Mucosa of descending colon (tissue), 3 donors: ENCODE data around the gene ADRA1B. TPM values are rescaled to one million over a fixed set of nuclear protein-coding genes. Genes with fewer than 3 reads are reported as not detected.

Experiments
- ATAC-seq: fragments of 200-7000 bp; cut with Tn5 transposase; one replicate; pipeline ENCODE4 v1.9.1; 2020; ENCODE audit warnings: mild to moderate bottlenecking, moderate library complexity
- DNase-seq, 3 donors: peaks; one replicate each; pipeline ENCODE4 v3.0.0-alpha.2; 2020
- H3K36me3 ChIP-seq: fragments of 200-600 bp; one replicate; pipeline ENCODE4 v1.8.0; 2021; ENCODE audit warnings: low read depth, mild to moderate bottlenecking
- H3K4me1 ChIP-seq: fragments of 200-600 bp; one replicate; pipeline ENCODE4 v1.8.0; 2021; ENCODE audit warnings: low read depth, mild to moderate bottlenecking
- H3K4me3 ChIP-seq: fragments of 200-600 bp; one replicate; pipeline ENCODE4 v1.8.0; 2021; ENCODE audit warnings: mild to moderate bottlenecking
- H3K9me3 ChIP-seq: fragments of 200-600 bp; one replicate; pipeline ENCODE4 v1.8.0; 2021; ENCODE audit warnings: mild to moderate bottlenecking
- intact Hi-C, 2 donors: fragments of 100-400 bp; cut with DNase I in 1 of 2; cut with micrococcal nuclease in 1 of 2; formaldehyde crosslinking; loops; one replicate each; pipeline versions ENCODE4 v1.11.0 to v1.11.1; 2022; cut with DNase I, micrococcal nuclease
- total RNA-seq, 3 donors: library from RNA; stranded (reverse); fragmentation: NEBNext Ultra II Directional in 2 of 3; extraction: Animal tissue kit (Norgen Biotek cat#: 25700) in 2 of 3; gene quantifications; one replicate each; pipeline versions ENCODE4 v1.2.1 to v1.2.4, GENCODE V29; 2021 to 2023
- TF ChIP-seq, protein P1 (sequence below): fragments of 200-600 bp; IDR thresholded peaks from one replicate; pipeline ENCODE4 v1.8.0; 2022; ENCODE audit warnings: antibody characterized with exemption, mild to moderate bottlenecking
- donor health status: DM: no; HTN: no; CAD: no; lungs with moderate emphysema.
- donor health status: DM: no; HTN: no; CAD: no.
- donor health status: DM: no; HTN: yes; CAD: no.

Gene ADRA1B
- total RNA-seq, 3 donors from 2014 or later: 0.51 to 0.89 (median 0.69) TPM

- Histone ChIP-seq H3K4me3 (no peak overlapping the region), H3K36me3 (no peaks in the 10 kb centered on the region), H3K4me1 (no peaks in the 10 kb centered on the region), H3K9me3 (no peaks in the 10 kb centered on the region)
- ATAC-seq (no peak), DNase-seq (no peak)
- TF ChIP-seq, protein P1, sequence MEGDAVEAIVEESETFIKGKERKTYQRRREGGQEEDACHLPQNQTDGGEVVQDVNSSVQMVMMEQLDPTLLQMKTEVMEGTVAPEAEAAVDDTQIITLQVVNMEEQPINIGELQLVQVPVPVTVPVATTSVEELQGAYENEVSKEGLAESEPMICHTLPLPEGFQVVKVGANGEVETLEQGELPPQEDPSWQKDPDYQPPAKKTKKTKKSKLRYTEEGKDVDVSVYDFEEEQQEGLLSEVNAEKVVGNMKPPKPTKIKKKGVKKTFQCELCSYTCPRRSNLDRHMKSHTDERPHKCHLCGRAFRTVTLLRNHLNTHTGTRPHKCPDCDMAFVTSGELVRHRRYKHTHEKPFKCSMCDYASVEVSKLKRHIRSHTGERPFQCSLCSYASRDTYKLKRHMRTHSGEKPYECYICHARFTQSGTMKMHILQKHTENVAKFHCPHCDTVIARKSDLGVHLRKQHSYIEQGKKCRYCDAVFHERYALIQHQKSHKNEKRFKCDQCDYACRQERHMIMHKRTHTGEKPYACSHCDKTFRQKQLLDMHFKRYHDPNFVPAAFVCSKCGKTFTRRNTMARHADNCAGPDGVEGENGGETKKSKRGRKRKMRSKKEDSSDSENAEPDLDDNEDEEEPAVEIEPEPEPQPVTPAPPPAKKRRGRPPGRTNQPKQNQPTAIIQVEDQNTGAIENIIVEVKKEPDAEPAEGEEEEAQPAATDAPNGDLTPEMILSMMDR: no peak
- intact Hi-C loops: no loop called here
These were observed 22.0 kb upstream of the ADRA1B start for GRCh38 chr5:159894149-159894720.

GRCh38 chr5:159897786-159898393, 18.4 kb upstream of the ADRA1B start:
- intact Hi-C loops: no loop called here
- no peaks in the 10 kb centered on the region for H3K4me1 ChIP-seq
- H3K4me3 ChIP-seq: no peak overlapping the region
- no peaks in the 10 kb centered on the region for H3K9me3 ChIP-seq
- no peak for DNase-seq
- TF ChIP-seq, protein P1: no peak
- no peaks in the 10 kb centered on the region for H3K36me3 ChIP-seq
- no peak for ATAC-seq

DNA sequence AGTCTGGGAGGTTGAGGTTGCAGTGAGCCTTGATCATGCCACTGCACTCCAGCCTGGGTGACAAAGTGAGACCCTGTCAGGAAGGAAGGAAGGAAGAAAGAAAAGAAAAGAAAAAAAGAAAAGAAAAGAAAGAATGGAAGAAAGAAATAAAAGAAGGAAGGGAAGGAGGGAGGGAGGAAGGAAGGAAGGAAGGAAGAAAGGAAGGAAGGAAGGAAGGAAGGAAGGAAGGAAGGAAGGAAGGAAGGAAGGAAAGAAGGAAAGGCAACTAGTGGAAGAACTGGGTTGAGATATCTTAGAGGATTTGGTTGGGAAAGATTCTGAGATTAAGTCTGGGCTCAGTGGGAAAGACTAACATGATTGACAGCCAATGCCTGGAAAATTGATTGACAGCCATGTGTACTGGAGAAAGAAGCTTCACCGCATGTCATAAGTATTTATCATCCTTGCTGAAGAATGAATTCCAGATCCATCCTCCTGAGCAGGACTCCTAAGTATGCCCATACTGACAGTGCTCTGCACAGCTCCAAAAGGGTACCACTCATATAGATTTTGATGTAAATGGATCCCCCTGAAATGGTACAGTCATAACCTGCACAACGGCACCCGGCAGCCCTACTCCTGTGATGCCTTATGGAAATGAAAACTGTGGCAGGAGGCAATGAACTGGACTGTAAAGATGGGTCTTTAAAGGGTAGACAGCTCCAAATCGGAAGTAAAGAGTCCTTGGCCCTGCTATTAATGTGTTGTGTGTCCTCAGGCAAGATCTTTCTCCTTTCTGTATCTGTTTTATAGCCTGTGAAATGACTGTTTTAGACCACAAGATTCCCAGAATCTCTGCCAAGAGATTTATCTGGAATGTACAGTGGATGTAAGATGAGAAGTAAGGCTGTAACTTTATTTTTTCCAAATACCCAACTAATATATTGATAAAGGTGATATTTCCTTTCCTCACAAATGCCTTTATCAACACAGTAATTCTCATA, 16.9 kb upstream of the ADRA1B start:
- Histone ChIP-seq H3K9me3 (no peaks in the 10 kb centered on the region), H3K4me3 (no peak overlapping the region), H3K4me1 (no peaks in the 10 kb centered on the region), H3K36me3 (no peaks in the 10 kb centered on the region)
- no peak for ATAC-seq
- intact Hi-C loops: no loop called here
- DNase-seq: no peak
- TF ChIP-seq, protein P1: no peak

DNA sequence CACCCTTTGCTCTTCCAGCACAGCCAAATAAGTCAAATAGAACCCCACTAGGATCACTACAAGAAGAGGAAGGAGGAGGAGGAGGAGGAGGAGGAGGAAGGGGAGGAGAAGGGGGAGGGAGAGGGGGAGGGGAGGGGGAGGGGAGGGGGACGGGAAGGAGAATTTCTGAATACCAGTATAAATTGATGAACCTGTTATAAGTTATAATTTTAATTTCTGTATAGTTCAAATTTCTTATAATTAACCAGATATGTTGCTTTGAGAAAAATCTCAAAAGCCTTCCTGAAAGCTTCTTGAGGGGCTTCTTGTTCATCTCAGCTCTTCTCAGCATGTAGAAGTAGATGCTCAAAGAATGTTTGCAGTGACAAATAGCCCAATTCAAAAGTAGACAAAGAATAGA, 15.0 kb upstream of the ADRA1B start:
- no peaks in the 10 kb centered on the region for H3K4me1 ChIP-seq
- H3K36me3 ChIP-seq: no peaks in the 10 kb centered on the region
- no peaks in the 10 kb centered on the region for H3K9me3 ChIP-seq
- H3K4me3 ChIP-seq: no peak overlapping the region
- no peak for DNase-seq
- TF ChIP-seq, protein P1: no peak
- no peak for ATAC-seq
- intact Hi-C loops: no loop called here

GRCh38 chr5:159901772-159902171, 14.5 kb upstream of the ADRA1B start:
- Histone ChIP-seq H3K4me1 (no peaks in the 10 kb centered on the region), H3K36me3 (no peaks in the 10 kb centered on the region), H3K4me3 (no peak overlapping the region), H3K9me3 (no peaks in the 10 kb centered on the region)
- DNase-seq (no peak), ATAC-seq (no peak)
- TF ChIP-seq, protein P1: no peak
- intact Hi-C loops: no loop called here
